RWPE2 (cell line): ENCODE results near the gene CDO1.
A peak's percentile ranks its signal among the peaks of the same experiment; 100 is the strongest.

Experiments used
- ATAC-seq: fragments of 200-7000 bp; cut with Tn5 transposase; 3 replicates; pipeline ENCODE4 v1.9.1; 2021; ENCODE audit warnings: low read depth
- DNase-seq: peaks from one replicate; pipeline ENCODE4 v3.0.0-alpha.2; 2020; ENCODE audit warnings: low spot score
- H3K27ac ChIP-seq: fragments of 450-650 bp; 2 replicates; pipeline ENCODE4 v1.5.1; 2017; ENCODE audit warnings: mild to moderate bottlenecking; ENCODE audit not compliant: poor library complexity, severe bottlenecking
- H3K27me3 ChIP-seq: fragments of 250-450 bp; sonication (Bioruptor Pico); 2 replicates; pipeline ENCODE4 v1.5.1; 2021; ENCODE audit warnings: mild to moderate bottlenecking, moderate library complexity; ENCODE audit not compliant: insufficient read depth, poor library complexity, severe bottlenecking
- H3K36me3 ChIP-seq: fragments of 250-450 bp; sonication (Bioruptor Pico); 2 replicates; pipeline ENCODE4 v1.5.1; 2020; ENCODE audit warnings: low read depth, mild to moderate bottlenecking, moderate library complexity
- H3K4me1 ChIP-seq: fragments of 250-450 bp; sonication (Bioruptor Pico); 2 replicates; pipeline ENCODE4 v1.5.1; 2021; ENCODE audit warnings: mild to moderate bottlenecking, moderate library complexity; ENCODE audit not compliant: insufficient read depth, poor library complexity, severe bottlenecking
- H3K4me3 ChIP-seq: fragments of 250-450 bp; sonication (Bioruptor Pico); 2 replicates; pipeline ENCODE4 v1.5.1; 2021; ENCODE audit warnings: mild to moderate bottlenecking, moderate library complexity; ENCODE audit not compliant: severe bottlenecking
- H3K9me3 ChIP-seq: fragments of 250-450 bp; sonication (Bioruptor Pico); 2 replicates; pipeline ENCODE4 v1.5.1; 2021; ENCODE audit warnings: mild to moderate bottlenecking, moderate library complexity; ENCODE audit not compliant: severe bottlenecking
- TF ChIP-seq, protein P1 (sequence below): fragments of 450-650 bp; IDR thresholded peaks from one replicate; pipeline ENCODE4 v1.5.1; 2017; ENCODE audit warnings: mild to moderate bottlenecking, moderate library complexity; ENCODE audit not compliant: poor library complexity, severe bottlenecking

Gene CDO1

DNA sequence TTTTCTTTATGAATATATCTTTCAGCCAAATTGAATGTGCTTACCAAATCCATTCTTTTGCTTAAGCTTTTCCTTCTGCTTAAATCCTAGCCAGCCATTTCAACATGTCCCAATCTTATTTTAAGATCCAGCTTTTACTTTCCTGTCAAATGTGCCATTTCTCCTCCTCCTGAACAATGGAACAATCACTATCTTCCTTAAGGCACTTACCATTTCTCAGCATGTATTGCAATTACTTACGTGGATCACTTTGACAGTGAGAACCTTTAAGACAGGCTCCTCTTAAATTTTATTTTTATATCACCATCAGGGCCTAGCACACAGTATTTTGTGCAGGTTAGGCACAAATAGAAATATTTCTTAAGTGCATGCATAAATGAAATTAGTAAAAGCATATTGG lies 4.4 kb upstream of the CDO1 start:
- Histone ChIP-seq H3K9me3 (no peaks in the 10 kb centered on the region), H3K27ac (no peak overlapping the region), H3K4me3 (no peak overlapping the region), H3K4me1 (no peaks in the 10 kb centered on the region), H3K36me3 (no peaks in the 10 kb centered on the region), H3K27me3 (peaks cover 38% of the 10 kb centered on the region)
- no peak for ATAC-seq
- no peak for DNase-seq
- TF ChIP-seq, protein P1, sequence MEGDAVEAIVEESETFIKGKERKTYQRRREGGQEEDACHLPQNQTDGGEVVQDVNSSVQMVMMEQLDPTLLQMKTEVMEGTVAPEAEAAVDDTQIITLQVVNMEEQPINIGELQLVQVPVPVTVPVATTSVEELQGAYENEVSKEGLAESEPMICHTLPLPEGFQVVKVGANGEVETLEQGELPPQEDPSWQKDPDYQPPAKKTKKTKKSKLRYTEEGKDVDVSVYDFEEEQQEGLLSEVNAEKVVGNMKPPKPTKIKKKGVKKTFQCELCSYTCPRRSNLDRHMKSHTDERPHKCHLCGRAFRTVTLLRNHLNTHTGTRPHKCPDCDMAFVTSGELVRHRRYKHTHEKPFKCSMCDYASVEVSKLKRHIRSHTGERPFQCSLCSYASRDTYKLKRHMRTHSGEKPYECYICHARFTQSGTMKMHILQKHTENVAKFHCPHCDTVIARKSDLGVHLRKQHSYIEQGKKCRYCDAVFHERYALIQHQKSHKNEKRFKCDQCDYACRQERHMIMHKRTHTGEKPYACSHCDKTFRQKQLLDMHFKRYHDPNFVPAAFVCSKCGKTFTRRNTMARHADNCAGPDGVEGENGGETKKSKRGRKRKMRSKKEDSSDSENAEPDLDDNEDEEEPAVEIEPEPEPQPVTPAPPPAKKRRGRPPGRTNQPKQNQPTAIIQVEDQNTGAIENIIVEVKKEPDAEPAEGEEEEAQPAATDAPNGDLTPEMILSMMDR, result no peak

DNA sequence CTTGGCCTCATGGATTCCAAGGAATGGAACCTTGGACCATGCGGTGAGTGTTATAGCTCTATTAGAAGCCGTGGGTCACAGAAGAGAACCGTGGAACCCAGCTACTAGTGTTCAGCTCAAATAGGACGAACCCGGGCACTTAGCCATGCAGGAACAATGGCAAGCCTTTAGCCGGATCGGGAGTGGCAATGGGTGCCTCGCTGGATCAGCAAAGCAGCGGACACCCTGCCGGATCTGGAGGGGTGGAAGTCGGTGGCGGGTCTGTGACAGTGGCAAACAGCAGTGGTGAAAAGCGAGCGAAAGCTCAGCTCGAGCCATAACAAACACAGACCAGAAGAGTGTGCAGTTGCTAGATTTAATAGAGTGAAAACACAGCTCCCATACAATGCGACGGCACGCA lies 2.4 kb upstream of the CDO1 start:
- TF ChIP-seq, protein P1, result no peak
- Histone ChIP-seq H3K36me3 (no peaks in the 10 kb centered on the region), H3K27ac (no peak overlapping the region), H3K27me3 (peaks cover 58% of the 10 kb centered on the region), H3K4me3 (no peak overlapping the region), H3K4me1 (no peaks in the 10 kb centered on the region), H3K9me3 (no peaks in the 10 kb centered on the region)
- ATAC-seq, result no peak
- DNase-seq, result peak; percentile 64

DNA sequence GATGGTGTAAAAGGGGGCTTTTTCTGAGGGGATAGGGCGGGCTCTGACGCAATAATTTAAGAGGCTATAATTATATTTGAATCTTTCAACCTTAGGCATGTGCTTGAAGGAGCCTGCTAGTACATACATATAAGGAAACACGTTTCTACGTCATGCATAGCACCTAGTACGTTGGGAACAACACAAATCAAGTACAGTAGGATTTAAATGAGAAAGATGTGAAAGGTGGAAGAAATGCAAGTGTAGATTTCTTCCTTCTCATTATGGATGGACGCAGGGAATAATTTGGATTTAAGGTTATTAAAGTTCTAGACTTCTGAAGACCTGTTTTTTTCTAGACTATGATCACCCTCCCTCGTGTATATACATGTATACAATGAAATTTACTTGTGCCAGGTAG lies 927 bp upstream of the CDO1 start:
- TF ChIP-seq, protein P1, result no peak
- Histone ChIP-seq H3K36me3 (no peaks in the 10 kb centered on the region), H3K4me3 (no peak overlapping the region), H3K4me1 (no peaks in the 10 kb centered on the region), H3K27me3 (peaks cover 70% of the 10 kb centered on the region), H3K27ac (no peak overlapping the region), H3K9me3 (no peaks in the 10 kb centered on the region)
- ATAC-seq (no peak), DNase-seq (no peak)

DNA sequence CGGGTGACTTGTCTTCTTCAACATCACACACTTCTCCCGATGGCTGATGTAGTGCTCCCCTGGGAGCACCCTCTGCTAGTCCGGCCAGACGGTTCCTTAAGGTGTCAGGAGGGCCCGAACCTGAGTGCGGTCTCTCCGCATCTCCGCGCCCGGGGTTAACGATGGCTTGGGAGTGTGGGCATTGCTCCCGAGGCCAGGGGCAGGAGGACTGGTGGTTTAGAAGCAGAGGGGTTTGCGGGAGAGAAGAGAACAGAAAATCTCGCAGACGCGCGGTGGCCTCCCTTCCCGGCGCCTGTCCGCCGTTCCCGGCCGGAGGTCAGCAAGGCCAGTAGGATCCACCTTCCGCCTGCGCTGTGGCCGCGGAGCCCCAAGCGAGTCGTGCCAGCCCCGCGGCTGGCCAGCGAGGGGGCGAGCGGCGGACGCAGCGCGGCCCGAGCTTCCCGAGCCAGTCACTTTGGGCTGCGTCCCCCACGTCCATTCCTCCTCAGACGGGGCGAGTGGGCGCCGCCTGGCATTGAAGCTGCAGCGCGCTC lies 700 bp downstream of the CDO1 start:
- Histone ChIP-seq H3K4me1 (no peaks in the 10 kb centered on the region), H3K9me3 (no peaks in the 10 kb centered on the region), H3K4me3 (no peak overlapping the region), H3K27ac (no peak overlapping the region), H3K36me3 (no peaks in the 10 kb centered on the region), H3K27me3 (peaks cover 75% of the 10 kb centered on the region)
- TF ChIP-seq, protein P1, result no peak
- DNase-seq, result no peak
- peak; percentile 35 for ATAC-seq

DNA sequence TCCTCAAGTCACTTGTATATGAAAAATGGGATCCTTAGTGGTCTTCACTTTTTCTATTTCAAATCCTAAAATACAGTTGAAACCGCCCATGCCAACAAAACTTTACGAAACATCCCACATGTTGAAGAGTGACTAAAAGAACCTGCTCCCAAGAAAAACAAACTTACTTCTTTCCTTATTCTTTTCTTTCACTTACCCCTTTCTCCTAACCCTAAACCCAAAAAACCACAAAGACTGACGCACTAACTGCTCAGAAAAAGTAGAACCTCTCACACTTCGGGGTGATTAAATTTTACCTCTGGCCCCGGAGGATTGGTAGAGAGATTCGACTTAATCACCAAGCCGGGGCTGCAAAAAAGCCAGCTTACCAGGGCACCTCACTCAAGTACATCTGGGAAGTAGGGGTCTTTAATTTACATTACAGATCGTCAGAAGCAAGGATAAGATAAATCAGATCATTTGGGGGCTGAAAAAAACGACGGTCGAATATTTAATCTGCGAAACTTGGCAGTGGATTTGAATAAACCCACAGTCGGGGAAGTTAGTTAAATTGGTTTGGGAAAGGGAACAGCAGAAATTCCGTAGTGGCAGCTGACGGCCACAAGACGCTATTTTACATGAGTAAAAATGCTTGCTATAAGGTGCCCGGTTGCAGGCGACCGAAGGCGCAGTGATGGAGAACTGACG lies 1.3 kb downstream of the CDO1 start:
- Histone ChIP-seq H3K36me3 (no peaks in the 10 kb centered on the region), H3K9me3 (no peaks in the 10 kb centered on the region), H3K4me1 (no peaks in the 10 kb centered on the region), H3K4me3 (no peak overlapping the region), H3K27ac (no peak overlapping the region), H3K27me3 (peaks cover 75% of the 10 kb centered on the region)
- TF ChIP-seq, protein P1, result no peak
- ATAC-seq (no peak), DNase-seq (no peak)
